Glomerular visceral epithelial cell (primary cell): ENCODE measurements around the gene EPHA1.
"Not testable (repeated sequence)": the region's sequence is repeated elsewhere in the genome, so short reads cannot be mapped to it uniquely, and the experiment has no call there.

Experiments used
- DNase-seq: peaks from one replicate; pipeline ENCODE4 v3.0.0-alpha.2; 2016; ENCODE audit errors: extremely low spot score

EPHA1 gene

GRCh38 chr7:143405173-143406001 lies 3.3 kb downstream of the EPHA1 start:
- no peak for DNase-seq

DNA sequence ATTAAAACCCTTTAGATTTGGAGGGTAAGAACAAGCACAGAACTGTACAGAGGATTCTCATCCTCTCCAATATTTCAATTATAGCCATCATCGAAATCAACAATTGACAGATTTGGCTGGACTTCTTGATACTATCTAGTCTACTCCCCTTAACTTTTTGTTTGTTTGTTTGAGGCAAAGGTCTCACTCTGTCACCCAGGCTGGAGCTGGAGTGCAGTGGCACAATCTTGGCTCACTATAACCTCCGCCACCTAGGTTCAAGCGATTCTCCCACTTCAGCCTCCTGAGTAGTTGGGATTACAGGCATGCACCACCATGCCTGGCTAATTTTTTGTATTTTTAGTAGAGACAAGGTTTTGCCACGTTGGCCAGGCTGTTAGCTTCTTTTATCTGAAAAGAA lies 6.4 kb downstream of the EPHA1 start:
- not testable (repeated sequence) for DNase-seq

DNA sequence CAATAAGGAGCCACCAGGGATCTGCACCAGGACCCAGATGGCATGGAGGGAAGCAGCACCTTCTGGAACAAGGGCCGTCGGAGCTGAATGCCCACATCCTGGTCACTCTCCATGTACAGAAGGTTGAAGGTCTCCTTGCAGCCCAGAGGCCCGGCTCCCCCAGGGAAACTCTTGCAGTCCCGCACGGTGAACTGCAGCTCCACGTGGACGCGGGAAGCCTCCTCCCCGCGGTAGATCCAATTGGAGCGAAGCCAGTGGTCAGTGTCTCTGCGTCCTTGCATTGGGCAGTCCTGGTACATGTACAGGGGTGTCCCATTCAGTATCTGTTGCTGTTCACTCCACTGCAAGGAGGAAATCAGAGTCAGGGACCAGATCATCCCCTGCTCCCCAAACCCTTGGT lies 7.4 kb downstream of the EPHA1 start:
- DNase-seq: no peak

GRCh38 chr7:143399642-143400041 lies 9.0 kb downstream of the EPHA1 start:
- DNase-seq: no peak

DNA sequence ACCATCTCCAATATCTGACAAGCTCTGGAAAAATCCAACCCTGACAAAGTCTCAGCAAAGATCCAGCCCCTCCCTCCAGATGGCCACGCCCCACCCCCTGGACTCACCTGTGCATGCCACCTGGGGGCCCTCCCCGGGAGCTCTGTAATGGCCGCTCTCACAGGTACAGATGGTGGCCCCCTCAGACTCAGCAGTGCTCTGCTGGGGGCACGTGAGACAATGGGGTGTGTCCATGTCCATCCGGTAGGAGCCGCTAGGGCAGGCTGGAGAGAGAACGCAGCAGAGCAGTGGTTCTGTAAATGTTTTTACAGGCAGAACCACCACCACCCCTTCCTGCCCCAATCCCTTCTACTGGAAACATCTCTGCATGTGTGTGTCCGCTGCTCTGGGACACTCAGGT lies 9.5 kb downstream of the EPHA1 start:
- DNase-seq: no peak

- no peak for DNase-seq
Observed at GRCh38 chr7:143398616-143399015, 10.0 kb downstream of the EPHA1 start.

DNA sequence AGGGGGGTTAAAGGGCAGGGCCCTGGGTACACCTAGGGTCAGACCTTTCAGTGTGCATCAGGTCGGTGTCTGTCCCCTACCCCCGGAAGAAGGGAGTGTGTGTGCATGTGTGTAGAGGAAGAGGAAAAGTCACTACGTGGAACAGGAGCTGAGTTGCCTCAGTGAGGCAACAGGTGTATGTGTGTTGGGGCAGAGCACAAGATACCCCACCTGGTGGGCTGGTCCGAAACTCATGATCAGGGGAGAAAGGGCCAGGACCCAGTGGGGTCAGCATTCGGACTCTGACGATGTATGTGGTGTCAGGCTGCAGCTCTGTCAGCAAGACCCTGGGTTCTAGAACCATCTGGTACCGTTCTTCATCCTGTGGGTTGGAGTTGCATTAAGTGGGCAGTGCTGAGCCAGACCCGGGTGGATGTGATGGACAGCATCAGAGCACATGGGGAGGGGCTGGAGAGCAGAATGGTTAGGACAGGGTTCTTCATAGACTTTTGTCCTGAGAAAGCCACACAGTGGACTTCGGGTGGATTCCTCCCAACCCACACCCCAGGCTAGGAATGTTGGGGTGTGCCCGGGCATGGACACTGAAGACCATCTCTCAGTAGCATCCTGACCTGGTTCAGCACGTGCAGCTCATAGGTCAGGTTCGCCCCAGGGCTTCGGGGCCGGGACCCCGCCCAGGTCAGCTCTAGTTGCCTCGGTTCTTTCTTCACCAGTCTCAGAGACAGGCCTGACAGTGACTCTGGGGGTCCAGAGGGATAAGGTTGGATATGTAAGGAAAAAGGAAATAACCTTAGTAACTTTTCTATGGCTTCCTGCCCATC lies 10.7 kb downstream of the EPHA1 start:
- DNase-seq: no peak

DNA sequence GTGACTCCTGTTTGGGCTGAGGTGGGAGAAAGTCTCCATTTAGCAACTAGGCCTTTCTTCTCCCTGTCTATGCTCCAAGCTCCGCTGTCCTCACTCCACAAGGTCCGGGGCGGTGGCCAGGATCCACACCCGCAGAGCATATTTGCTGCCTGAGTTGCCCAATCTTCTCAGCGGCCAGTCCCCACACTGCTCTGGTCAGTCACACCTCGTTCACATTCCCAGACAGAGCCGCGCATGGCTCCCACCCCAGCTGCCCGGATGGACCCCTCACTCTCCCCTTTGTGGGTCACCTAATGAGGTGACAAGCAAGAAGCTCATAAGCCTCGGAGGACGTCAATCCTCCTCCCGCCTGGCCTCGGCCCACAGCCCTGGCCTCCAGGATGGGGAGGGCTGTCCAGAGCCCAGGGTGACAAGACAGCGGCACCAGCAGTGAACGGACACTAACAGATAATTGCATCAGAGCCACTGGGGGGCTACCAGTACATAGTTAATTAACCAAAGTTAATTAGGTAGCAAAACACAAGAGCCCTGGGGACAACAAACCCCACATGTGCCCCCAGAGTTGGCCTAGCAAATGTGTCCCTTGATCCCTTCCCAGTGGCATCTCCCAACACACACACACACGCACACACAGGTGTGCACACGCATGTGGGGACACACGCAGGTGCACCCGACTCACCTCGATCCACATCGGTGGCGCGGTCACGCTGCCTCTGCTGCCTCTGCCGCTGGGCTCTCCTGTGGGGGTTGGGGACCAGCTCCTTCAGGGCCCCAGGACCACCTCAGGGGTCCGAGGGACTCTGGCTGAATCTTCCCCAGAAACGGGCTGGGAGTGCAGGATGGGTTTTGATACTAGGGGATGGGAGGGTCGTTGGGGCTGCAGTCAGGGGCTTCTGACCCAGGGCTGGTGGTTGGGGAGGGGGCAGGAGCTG lies 11.8 kb downstream of the EPHA1 start:
- no peak for DNase-seq

- DNase-seq: no peak
Observed at GRCh38 chr7:143396182-143396581, 12.5 kb downstream of the EPHA1 start.

DNA sequence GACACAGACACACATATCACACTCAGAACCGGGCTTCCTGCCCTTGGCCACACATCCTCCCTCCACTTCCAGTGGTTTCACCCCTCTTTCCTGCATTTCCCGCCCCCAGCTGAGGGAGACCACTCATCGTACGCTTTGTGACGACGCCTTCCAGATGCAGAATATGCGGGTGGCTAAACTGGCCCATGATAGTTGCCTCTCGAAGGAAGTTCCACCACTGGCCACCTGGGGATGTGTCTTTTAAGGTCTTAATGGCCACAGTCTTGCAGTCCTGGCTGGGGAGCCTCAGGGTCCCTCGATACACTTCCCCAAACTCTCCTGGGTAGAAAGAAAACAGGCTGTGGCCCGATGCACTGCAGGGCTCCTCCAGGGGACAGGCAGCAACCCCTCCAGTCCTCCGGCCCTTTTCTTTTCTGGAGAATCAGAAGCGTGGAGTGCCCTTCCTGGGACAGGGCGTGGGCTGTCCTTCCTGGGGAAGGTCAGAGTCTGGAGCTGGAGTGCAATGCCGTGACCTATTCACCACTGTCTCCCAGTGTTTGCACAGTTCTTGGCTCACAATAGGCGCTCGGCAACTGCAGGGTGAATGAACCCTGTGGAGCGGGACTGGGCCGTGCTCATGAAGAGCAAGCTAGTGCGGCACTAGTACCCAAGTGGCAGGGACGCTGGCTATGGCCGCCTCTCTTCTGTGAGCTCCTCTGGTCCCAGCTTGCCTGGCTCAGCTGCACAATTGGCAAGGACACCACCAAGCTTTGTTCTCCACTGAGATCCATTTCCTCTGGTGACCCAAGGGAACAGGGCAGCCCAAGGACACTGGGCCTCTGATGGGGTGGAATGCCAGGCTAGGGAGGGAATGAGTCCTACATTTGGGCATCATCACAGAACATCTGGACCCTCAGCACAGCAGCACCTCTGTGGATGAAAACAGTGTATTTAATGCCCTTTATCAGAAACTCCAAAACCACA lies 13.2 kb downstream of the EPHA1 start:
- no peak for DNase-seq

GRCh38 chr7:143394777-143395176 lies 13.9 kb downstream of the EPHA1 start:
- DNase-seq: no peak

DNA sequence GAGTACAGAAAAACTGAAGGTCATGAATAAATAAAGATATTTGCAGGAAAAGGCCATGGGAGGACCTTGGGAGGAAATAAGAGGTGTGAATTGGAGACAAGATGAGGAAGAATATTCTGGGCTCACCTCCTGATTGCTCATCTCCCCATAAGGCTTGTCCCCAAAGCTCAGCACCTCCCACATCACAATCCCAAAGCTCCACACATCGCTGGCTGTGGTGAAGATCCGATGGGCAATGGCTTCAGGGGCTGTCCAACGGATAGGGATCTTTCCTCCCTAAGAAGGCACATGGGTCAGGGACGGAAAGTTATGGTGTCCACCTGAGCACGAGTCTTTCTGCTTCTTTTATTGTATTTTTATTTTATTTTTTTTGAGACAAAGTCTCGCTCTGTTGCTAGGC lies 14.6 kb downstream of the EPHA1 start:
- DNase-seq: no peak

DNA sequence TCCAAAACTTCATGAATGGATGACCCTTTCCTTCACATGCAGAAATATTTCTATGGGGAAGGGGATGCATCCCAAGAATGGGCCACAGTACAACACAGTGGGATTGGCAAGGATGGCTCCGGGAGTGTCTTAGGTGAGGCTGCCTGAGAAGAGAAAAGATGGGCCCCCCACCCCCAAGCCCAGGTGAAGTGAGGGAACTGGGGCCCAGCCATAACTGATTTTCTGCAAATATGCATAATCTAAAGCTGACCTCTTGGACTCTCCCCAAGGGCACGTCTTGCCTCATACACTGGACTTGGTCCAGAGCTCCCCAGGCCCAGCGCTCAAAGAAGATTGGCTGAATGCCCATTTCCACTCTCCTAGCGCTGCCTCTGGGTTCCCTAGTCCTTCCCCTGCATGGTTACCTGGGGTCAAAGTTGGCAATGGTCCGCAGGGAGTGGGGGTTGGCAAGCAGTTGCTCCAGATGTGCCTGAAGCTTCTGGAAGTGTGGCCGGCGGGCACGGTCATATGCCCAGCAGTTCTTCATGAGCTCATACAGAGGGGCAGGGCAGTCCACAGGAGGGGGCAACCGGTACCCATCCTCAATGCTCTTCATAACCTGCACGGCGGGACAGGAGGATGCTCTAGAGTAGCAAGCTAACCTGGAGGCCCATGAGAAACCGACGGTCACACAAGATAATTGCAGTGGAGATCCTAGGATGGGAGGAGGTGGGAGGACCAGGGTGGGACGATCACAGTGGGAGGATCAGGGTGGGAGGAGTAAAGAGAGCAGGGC lies 15.2 kb downstream of the EPHA1 start:
- DNase-seq: no peak

GRCh38 chr7:143392875-143393266 lies 15.8 kb downstream of the EPHA1 start:
- no peak for DNase-seq

DNA sequence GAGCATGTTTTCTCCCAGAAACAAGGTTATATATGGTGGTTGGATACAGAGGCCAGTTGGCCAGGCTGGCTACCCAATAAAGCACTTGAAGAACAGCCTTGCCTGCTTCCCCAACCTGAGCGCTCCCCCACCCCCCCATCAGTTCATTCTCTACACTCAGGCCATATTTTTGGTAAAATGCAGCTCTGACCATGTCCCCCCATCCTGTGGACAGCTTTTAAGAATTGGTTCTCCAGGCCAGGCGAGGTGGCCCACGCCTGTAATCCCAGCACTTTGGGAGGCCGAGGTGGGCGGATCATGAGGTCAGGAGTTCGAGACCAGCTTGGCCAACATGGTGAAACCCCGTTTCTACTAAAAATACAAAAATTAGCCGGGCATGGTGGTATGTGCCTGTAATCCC lies 16.2 kb downstream of the EPHA1 start:
- DNase-seq: not testable (repeated sequence)

DNA sequence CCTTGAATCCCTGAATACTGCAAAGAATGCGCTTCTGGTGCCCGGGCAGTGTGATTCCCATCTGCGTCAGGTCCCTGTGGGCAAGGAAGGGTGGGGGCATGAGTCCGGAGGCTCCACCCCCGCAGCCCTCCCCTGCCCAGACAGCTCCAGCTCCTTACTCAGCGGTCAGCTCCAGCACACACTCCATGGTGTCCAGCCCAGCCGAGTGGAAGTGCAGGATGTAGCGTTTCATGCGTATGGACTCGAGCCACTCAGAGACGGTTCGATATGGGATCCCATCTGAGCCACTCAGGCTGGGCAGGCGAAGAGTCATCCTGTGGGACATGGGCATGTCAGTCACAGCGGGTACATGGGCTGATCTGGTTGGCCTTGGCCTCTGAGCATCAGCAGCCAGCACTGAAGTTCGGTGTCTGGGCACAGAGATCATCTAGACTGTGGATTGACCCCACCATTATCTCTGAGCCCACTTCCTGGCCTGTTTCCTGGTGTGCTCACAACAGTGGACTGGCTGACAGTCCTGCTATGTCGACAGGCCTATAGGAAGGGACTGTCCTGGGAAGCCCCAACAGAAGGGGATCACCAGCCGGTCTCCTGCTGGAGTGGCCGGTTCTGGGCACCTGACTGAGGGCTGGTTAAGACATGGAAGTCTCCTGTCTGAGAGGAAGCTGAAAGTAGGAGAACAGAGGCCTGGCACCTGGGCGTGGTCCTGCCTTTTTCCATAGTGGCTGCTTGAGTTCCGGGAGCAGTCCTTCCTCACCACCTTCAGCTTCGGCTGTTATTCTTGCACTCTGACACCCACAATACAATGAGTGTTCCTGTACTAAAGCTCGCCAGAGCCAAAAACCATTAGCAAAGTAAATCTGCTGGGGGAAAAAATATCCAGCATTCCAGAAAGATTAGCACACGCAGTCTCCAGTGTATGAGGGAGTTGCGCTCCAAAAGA lies 16.9 kb downstream of the EPHA1 start:
- DNase-seq: peak; percentile 46

GRCh38 chr7:143390773-143391317 lies 17.8 kb downstream of the EPHA1 start:
- DNase-seq: no peak

DNA sequence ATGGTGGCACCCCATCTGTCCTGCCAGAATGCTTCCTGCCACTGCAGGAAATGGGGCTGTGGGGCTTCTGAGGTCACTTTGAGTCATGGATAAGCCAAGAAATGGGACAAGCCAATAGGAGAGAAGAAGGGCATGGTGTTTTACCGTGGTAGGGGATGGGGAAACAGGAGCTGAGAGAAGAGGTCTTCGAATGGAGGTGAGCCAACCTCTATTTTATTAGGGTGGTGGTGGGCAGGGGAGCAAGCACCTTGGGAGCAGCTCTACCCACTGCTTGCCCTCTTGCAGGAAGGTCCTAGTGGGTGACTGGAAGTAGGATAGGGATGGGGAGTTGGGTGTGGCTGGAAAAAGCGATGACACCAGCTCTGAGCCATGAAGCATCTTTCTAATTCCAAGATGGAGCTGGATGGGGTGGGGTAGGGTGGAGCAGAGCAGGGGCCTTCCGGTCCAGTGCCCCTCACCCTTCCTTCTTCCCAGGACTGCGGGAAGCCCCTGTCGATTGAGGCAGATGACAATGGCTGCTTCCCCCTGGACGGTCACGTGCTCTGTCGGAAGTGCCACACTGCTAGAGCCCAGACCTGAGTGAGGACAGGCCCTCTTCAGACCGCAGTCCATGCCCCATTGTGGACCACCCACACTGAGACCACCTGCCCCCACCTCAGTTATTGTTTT lies 18.4 kb downstream of the EPHA1 start:
- no peak for DNase-seq
